ENCODE results near the gene VPS4B.
"Not testable (repeated sequence)": the region's sequence is repeated elsewhere in the genome, so short reads cannot be mapped to it uniquely, and the experiment has no call there.

VPS4B gene

DNA sequence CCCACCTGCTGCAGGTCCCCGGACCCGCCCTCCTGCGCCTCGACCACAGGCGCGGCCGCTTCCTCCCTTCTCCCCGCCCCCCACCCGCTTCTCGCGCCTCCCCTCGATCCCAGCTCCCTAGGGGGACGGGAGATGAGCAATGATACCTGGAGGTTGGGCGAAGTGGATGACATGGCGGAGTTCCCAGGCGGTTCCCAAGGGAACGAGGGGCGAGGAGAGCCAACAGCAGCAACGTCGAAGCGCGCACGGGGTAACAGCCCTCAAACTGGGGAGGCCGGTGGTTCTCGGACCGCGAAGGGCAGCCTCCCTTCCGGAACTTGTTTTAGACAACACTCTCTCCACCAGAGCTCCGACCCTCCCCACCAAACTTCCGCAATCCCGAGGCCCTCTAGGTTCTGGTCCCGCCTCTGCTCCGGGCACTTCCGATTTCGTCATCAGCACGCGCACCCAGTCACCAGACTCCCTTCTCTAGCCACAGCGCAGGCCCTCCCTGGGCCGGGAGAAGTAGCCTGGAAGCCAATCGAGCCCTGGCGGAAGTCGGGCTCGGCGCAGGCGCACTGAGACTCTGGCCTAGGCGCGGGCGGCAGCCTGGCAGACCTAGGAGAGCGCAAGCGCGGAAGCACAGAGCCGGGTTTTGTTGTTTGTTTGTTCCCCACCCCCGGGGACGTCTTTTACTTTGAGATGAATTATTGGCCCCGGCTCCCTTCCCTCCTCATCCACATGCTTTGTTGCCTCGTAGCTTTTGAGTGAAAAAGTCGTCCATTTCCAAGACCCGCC lies at the start of gene VPS4B:
TSS of gene VPS4B (minus strand) at position 390 of the 777 bp plus-strand sequence. CDS start at position 173, 217 bp downstream.
- peak; percentile 97 for DNase-seq (ENCODE audit: low read depth, low spot score)

DNA sequence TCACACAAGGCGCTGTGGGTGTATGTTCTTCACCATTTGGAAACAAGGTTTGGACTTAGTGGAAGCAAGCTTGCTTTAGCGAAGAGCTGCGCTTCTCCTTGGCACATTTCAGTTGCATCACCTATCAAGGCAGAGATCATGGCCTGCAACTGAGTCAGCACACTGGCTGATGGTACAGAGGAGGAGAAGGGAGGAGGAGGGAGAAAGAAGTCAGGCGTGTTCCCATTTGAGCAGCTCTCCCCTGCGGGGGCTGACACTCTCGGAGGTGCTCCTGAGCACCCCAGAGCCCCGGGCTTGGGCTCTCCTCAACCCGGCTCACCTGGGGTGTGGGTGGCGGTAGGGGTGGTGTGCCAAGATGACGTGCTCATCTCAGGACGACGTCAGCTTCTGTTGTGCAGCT lies 48.5 kb upstream of the VPS4B start:
- DNase-seq (ENCODE audit: low read depth, low spot score): no peak

DNA sequence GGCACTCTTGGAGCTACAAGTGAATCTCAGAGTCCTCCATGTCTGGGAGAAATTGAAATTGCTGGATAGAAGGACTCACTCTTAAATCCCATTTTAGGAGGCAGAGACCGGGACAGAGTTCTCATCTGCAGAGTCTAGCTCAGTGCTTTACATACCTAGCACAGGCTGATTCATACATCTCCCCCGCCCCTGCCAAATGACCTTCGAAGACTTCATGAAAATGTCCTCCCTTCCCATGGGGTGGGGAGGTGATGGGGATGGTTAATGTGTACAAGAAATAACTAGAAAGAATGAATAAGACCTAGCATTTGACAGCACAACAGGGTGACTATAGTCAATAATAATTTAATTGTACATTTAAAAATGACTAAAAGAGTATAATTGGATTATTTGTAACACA lies 46.3 kb upstream of the VPS4B start:
- no peak for DNase-seq (ENCODE audit: low read depth, low spot score)

DNA sequence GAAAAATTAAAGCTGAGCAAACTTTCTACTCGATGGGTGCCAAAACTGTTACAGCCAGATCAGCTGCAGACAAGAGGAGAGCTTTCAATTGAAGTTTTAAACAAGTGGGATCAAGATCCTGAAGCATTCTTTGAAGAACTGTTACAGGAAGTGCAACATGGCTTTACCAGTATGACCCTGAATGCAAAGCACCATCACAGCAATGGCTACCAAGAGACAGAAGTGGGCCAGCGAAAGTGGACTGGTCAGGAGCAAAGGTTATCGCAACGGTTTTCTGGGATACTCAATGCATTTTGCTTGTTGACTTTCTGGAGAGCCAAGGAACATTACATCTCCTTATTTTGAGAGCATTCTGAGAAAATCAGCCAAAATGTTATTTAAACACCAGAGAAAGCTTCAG lies 45.4 kb upstream of the VPS4B start:
- DNase-seq (ENCODE audit: low read depth, low spot score): no peak

DNA sequence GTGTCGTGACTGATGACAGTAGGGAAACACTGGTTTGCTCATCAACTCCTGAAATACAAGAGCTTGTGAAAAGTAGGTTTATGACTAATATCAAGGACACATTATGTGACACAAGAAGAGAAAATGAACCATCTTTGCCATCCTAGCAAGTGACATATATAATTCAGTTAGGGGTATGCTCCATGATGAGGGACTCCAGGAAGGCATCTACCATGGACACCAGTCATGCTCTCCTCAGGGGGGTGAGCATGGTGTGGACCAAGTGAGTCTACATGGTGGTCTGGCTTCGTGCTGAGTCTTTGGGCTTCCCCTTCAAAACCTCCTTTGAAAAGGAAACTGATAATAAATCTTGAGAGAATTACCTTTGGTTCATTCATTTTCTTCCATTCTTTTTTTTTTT lies 42.8 kb upstream of the VPS4B start:
- DNase-seq (ENCODE audit: low read depth, low spot score): no peak

DNA sequence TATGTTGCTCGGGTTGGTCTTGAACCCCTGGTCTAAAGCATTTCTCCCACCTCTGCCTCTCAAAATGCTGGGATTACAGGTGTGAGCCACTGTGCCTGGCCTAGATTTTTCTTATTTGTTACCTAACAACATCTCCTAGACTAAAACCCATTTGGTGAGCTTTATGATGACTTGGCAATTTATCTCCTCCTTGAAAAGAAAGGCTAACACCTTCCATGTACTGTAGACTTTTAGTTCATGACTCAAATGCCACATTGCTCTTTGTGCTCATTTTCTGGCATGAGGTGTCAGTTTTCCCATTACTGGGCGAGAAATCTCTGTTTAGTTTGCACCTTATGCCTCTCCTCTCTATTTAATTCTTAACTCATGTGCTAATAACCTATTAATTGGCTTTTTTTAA lies 42.2 kb upstream of the VPS4B start:
- DNase-seq (ENCODE audit: low read depth, low spot score): no peak

DNA sequence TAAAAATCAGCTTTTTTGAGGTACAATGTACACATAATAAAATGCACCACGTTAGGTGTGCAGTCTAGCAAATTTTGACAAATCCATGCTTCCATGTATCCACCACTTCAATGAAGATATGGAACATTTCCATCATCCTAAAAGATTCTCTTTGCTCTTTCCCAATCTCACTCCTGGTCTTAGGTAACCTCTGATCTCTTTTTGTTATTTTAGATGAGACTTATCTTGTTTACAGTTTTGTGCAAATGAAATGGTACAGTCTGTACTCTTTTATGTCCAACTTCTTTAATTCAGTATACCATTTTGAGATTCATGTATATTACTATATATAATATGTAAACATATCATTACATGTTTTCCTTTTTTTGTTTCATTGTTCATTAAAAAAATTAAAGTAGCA lies 38.1 kb upstream of the VPS4B start:
- DNase-seq (ENCODE audit: low read depth, low spot score): no peak

DNA sequence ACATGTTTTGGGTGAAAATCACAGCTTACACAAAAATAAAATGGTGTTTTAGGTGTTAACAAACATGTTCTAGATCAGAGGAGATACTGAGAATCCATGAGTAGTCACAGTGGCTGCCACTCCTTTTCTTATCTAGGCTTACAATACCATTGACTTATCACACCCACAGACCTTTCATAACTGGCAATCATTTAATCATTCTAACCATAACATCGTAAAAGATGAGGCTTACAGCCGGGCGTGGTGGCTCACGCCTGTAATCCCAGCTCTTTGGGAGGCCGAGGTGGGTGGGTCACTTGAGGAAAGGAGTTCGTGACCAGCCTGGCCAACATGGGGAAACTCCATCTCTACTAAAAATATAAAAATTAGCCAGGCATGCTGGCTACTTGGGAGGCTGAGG lies 35.7 kb upstream of the VPS4B start:
- DNase-seq (ENCODE audit: low read depth, low spot score): no peak

DNA sequence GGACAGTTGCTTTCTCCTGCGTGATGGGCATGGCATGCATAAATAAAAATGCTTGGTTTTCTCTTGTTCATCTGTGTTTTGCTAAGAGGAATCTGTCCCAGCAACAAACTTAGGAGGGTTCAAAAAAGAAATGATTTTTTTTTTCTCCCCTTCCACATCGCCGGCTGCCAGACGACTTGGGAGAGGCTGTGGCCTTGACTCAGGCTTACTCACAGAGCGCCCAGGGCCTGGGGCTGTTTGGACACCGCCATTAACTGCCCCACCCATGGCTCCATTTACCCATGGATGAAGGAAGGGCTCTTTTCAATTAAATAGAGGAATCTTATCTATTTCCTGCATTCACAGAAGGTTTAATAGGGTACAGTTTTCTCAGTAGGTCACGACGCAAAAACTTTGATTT lies 32.2 kb upstream of the VPS4B start:
- DNase-seq (ENCODE audit: low read depth, low spot score): no peak

DNA sequence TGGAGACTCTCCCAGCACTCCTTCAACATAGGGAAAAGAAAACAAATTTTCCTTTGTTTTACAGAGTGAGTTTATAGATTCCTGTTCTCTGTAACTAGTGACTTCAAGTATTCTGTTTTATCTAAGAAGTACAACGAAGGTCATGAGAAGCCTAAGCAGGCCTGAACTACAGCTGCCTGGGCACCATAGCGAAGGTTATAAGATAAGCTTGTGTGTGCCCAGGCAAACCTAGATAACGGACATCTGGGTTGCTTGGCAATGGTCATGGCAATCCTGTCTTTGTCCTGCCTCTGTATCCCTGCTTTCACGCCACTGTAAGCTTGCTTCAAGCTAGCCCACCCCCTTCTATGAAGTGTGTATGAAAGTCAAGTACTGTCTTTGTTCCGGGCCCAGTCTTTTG lies 30.5 kb upstream of the VPS4B start:
- not testable (repeated sequence) for DNase-seq (ENCODE audit: low read depth, low spot score)

DNA sequence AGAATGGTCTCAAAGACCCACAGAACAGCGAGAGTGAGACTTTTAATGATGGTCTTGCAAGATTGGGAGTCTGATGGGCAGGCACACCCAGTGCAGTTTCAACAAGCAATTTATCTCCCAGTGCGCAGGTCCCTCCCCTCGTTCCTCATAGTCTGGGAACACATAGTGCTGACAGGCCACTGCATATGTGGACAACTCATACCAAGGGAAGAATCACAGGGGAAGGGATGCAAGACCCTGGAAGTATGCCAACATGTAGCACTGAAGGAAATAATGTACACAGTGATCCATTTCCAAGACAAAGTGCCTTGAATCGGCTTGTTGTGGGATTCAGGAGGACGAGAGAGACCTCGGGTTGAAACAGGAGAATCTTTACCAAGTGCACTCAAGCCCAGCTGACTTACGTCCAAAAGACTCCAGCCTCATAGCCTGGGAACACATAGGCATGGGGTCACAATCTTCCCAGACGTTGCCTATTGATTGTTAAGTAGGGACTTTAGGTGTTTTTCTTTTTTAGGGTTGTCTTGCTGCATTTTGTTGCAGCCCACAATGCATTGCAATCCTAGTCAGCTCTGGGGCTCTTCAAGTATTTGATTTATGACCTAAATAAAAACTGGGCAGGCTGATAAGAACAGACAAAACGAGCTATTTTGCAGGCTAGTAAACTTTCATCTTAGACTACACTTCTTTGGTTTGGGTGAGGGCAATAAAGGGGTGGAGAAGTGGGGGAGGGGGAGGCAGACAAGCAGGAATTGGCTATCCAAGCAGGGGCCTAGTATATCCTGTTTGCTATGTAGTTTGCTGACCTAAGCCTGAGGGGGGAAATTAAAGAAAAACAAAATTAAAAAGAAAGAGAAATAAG lies 29.8 kb upstream of the VPS4B start:
- no peak for DNase-seq (ENCODE audit: low read depth, low spot score)

DNA sequence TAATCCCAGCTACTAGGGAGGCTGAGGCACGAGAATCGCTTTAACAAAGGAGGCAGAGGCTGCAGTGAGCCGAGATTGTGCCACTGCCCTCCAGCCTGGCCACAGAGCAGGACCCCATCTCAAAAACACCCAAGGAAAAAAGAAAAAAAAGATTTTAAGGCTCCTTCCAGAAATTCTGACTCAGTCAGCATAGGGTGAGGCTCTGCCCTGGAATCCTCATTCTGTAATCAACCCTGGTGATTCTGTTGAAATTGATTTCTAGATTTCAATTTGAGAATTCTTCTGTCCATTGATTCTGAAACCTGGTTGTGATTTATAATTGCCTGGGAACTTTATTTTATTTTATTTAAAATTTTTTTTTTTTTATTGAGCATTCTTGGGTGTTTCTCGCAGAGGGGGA lies 27.1 kb upstream of the VPS4B start:
- no peak for DNase-seq (ENCODE audit: low read depth, low spot score)

DNA sequence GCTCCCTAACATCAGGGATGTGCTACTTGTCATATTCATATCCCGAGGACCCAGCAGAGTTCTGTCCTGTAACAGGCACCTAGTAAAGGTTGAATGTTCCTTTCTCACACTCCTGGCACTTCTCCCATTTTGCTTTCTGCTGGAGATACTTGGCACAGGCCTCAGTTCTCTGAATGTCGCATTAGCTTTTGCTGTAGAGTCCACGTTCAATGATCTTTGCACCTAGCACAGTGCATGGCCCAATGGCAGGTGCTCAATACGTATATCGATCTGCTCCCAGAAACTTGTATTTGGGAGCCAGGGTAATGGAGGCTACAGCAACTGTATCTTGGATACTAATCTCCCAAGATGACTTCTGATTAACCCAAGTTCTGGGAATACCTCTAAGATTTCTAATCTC lies 24.8 kb upstream of the VPS4B start:
- no peak for DNase-seq (ENCODE audit: low read depth, low spot score)

DNA sequence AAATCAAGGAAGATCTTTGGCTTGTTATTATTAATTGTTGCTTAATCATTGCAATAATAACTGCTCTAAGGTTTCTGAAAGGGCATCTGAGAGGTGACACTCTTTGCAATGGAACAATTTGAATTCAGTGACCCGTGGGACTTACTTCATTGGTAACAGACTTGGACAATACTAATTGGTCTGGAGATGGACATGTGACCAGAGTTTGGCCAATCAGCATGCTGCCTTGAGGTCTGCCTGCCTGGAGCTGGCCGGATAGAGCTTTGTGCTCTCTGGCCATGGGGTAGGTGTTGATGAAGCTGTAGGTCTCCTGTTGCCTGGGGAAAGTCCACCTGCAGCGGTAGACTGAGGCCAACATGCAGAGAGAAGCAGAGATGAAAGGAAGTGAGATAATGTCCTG lies 24.0 kb upstream of the VPS4B start:
- DNase-seq (ENCODE audit: low read depth, low spot score): no peak

DNA sequence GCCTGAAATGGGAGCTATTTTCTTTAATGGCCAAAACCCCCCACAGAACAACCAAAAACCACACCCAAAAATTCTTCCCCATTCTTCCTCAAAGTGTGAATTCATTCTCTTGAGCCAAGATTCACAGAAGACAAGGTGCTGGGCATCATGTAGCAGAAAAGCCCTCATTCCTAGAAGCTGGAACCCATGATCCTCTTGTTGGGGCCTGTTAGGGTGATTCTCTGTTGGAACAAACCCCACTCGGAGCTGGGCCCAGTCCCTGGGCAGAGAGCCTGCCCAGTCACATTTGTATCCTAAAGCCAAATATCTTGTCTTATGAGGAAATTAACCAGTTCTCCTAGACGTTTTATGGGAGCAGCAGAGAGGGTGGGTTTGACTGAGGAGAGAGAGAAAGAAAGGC lies 22.8 kb upstream of the VPS4B start:
- DNase-seq (ENCODE audit: low read depth, low spot score): no peak

DNA sequence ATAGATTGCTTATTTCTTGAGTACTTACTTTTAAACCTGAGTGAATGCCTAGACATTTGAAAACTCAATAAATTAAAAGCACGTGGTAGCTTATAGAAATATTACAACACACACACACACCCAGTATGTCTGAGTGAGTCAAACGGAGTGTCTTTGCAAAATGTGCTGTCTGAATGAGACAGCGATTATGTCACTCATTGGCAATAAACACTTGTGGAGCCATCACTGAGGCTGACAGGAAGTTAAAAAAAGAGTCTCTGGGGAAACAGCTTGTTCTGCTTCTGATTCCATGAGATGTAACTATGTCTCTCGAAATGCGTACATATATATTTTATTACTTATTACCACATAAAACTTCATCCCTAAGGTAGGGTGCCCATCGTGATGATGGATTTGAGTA lies 22.3 kb upstream of the VPS4B start:
- no peak for DNase-seq (ENCODE audit: low read depth, low spot score)

DNA sequence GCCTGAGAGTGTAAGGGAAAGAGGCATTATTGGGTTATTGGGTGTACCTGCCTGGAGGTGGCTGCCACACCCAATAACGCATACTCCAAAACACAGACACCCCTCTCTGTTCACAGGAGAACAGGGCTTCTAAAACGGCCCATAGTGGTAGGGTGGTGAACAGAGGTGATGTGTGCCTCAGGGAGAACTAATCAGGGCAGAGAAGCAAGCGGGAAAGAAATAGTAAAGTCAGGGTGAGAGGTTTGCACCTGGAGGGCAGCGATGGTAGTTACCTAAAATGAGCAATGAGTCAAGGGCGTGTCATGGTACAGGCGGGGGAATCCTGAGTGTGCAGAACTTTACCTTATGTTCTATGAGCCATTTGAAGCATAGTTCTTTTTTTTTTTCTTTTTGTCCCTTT lies 21.6 kb upstream of the VPS4B start:
- DNase-seq (ENCODE audit: low read depth, low spot score): no peak

DNA sequence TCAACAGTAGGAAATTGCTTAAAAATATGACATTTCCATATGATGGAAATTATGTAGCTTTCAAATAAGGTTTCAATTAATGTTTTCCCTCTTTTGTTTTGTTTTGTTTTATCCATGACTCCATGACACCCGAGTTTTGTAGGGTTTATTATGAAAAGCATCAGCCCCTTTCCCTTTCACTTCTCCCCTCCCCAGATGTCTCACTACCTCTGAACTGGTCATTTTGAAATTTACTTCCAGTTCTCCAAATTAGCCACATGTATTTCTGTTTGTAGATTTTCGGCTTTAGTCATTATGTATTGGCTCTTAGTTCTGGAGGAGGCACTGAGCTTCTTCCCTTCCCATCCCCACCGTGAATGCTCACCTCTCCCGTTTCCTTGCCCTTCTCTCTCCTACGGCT lies 18.6 kb upstream of the VPS4B start:
- no peak for DNase-seq (ENCODE audit: low read depth, low spot score)

DNA sequence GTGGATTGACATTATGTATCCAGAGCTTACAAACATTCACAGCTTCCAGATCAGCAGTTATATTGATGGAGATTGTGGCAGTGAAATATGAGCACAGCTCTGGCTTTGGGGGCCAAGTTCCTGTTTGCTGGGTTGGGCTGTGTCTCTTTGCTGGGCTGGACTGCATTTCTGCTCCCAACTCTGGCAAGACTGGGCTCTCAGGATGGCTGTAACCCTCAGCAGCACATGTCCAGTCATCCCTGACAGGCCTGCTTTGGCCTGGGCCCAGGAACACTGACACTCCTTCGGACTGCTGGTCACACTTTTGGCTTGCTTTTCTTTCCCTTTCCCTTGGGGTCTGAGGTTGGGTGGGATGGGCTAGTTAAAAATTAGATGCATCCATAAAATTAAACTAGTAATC lies 17.9 kb upstream of the VPS4B start:
- no peak for DNase-seq (ENCODE audit: low read depth, low spot score)

DNA sequence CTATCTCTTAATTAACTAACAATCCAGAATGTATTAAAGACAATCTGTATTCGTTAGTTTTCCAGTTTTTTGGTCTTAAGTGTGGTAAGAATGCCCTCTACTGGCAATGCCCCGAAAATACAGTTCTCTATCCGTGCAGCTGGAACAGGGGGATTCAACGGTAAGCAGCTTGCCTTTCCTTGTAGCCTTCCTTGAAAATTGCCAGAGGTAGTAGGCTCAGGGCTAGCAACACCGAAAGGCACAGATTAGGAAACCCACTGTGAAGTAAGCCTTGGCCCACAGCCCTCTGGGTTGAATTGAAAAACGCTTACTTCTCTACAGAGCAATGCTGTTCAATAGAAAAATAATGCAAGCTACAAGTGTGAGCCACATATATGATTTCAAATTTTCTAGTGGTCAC lies 17.1 kb upstream of the VPS4B start:
- no peak for DNase-seq (ENCODE audit: low read depth, low spot score)

DNA sequence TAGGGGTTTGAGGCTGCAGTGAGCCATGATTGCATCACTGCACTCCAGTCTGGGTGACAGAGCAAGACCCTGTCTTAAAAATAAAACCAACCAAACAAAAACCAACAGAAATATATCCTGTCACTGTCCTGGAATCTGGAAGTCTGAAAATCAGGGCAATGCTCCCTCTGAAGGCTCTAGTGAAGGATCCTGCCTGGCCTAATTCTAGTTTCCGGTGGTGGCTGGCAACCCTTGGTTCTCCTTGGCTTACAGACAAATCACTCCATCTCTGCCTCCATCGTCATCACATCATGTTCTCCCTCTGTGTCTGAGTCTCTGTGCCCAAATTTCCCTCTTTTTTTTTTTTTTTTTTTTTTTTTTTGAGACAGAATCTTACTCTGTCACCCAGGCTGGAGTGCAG lies 15.9 kb upstream of the VPS4B start:
- DNase-seq (ENCODE audit: low read depth, low spot score): no peak

DNA sequence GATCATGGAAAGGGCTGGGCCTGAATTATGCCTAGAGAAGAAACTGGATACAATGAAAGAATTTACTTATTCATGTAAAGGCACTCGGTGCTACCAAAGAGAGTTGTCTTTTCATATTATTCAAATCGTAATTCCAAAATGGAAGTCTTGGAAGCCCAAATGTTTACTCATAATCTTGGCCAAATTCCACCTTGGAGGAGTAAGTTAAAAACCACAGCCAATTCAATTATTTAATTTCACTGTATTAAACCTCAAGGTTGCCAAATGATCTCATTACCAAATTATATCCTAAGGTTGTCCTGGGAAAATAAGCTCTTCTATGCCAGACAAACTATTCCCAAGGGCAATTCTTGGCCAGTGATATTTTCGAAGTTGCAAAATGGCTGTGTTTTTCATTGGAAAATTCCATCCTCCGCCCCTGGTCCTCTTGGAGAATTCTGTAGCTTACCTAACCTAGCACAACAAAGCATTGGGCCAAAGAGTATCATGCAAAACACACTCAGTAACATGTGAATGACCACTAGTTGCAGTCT lies 11.1 kb upstream of the VPS4B start:
- DNase-seq (ENCODE audit: low read depth, low spot score): no peak

DNA sequence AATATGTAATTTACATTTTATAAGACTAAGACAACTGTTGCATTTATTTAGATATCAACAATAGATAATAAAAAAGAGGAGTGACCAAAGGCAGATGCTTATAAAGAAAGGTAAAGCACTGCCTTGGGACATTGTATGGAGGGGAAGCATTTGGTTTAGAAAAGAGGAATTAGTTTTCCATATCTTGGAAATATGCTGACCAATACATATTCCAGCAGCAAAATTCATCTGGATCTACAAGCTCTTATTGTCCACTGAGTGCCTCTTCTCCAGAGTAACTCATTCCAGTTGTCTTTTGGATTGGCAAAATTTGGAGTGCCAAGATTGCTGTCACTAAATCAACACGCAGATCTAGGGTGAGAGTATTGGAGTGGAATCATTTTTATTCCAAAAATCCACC lies 8.9 kb upstream of the VPS4B start:
- no peak for DNase-seq (ENCODE audit: low read depth, low spot score)
